Gastroesophageal sphincter (tissue), 3 donors: ENCODE results near the gene CMTM5.

ENCODE experiments used
- CTCF ChIP-seq, 4 experiments: fragments of 200-600 bp in 2 of 4; fragments of 450-650 bp in 2 of 4; sonication (generic) in 1 of 4; IDR thresholded peaks; one replicate each; pipeline ENCODE4 v1.5.1; 2017 to 2019; ENCODE audit warnings: antibody characterized with exemption in 4 of 4, mild to moderate bottlenecking in 2 of 4, moderate library complexity in 2 of 4
- EP300 ChIP-seq: sonication (generic); formaldehyde crosslinking; IDR thresholded peaks from one replicate; pipeline ENCODE4 v1.6.1; 2017; ENCODE audit warnings: antibody characterized with exemption, mild to moderate bottlenecking
- POLR2A ChIP-seq, 2 donors: fragments of 450-650 bp; IDR thresholded peaks; one replicate each; pipeline ENCODE4 v1.6.1; 2017; ENCODE audit warnings: antibody characterized with exemption in 2 of 2, mild to moderate bottlenecking in 2 of 2, moderate library complexity in 1 of 2
- POLR2AphosphoS5 ChIP-seq: sonication (generic); formaldehyde crosslinking; IDR thresholded peaks from one replicate; pipeline ENCODE4 v1.6.1; 2017; ENCODE audit warnings: antibody characterized with exemption

GRCh38 chr14:23347406-23348296 lies 29.2 kb upstream of the CMTM5 start:
- no peak for TF ChIP-seq POLR2AphosphoS5
- no peak for TF ChIP-seq CTCF (IDR thresholded peaks at IDR 0.05)
- TF ChIP-seq EP300: no peak
- no peak for TF ChIP-seq POLR2A (IDR thresholded peaks at IDR 0.05)
